ENCODE measurements around the gene OTOF.

OTOF gene

GRCh38 chr2:26465981-26466471 is 11.9 kb downstream of the OTOF start:
- no peaks in the 10 kb centered on the region for H3K79me2 ChIP-seq (ENCODE audit: low read length)
- H3K36me3 ChIP-seq (replicated peaks; ENCODE audit: insufficient read depth, low read length): no peaks in the 10 kb centered on the region
- no peaks in the 10 kb centered on the region for H3K27me3 ChIP-seq (replicated peaks; ENCODE audit: insufficient read depth, low read length)
- H3K4me1 ChIP-seq (ENCODE audit: low read length): no peaks in the 10 kb centered on the region
- no peak for DNase-seq
- H3F3A ChIP-seq (ENCODE audit: insufficient read depth, low read length): no peaks in the 10 kb centered on the region
- TF ChIP-seq EZH2phosphoT487 (IDR thresholded peaks at IDR 0.05; ENCODE audit: low read length): no peak
- no peak for TF ChIP-seq EZH2 (optimal IDR thresholded peaks at IDR 0.05; ENCODE audit: low read depth, low read length)
- no peak for TF ChIP-seq CTCF (IDR thresholded peaks at IDR 0.05; ENCODE audit: low read length)
- H3K27ac ChIP-seq (ENCODE audit: low read length): no peak overlapping the region
- H3K9me2 ChIP-seq (replicated peaks; ENCODE audit: insufficient read depth, low read length): no peaks in the 10 kb centered on the region
- H3K4me2 ChIP-seq (ENCODE audit: low read depth, low read length): no peak overlapping the region
- no peaks in the 10 kb centered on the region for H3K9me3 ChIP-seq (replicated peaks; ENCODE audit: insufficient read depth, low read length)
- no peak overlapping the region for H3K4me3 ChIP-seq (ENCODE audit: low read length)
- H4K20me1 ChIP-seq (ENCODE audit: insufficient read depth, low read length): no peaks in the 10 kb centered on the region
- H2AFZ ChIP-seq (ENCODE audit: low read length): no peak overlapping the region
- H3K9ac ChIP-seq (ENCODE audit: low read length): no peak overlapping the region

DNA sequence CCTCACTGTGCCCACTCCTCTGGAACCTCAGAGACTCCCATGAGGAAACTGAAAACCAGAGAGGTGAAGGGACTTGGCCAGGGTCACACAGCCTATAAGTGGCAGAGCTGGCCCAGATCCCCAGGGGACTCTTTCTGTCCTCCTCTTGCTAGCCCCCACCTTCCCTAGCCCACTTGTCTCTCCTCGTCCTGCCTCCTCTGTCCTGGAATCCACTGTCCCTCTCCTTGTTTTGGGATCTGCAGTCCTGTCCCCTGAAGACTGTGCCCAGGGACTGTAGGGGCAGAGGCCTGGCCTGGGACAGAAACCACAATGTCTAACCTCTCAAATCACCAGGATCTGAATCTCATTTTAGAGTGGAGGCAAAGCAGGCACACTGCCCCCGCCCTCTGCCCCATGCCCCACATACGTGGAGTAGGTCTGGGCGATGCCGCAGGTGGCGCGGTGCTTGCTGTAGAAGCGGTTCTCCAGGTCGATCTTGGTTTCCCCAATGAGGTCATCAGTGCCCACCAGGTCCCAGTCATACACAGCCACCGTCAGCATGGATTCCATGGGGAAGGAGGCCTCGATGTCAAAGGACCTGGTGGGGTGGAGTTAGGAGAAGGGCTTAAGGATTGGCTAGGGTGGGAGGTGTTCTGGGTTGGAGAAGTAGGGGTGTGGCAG is 12.5 kb downstream of the OTOF start:
- H4K20me1 ChIP-seq (ENCODE audit: insufficient read depth, low read length): no peaks in the 10 kb centered on the region
- H3K27me3 ChIP-seq (replicated peaks; ENCODE audit: insufficient read depth, low read length): no peaks in the 10 kb centered on the region
- no peak overlapping the region for H2AFZ ChIP-seq (ENCODE audit: low read length)
- H3K4me3 ChIP-seq (ENCODE audit: low read length): no peak overlapping the region
- H3K4me2 ChIP-seq (ENCODE audit: low read depth, low read length): no peak overlapping the region
- H3F3A ChIP-seq (ENCODE audit: insufficient read depth, low read length): no peaks in the 10 kb centered on the region
- H3K9ac ChIP-seq (ENCODE audit: low read length): no peak overlapping the region
- TF ChIP-seq EZH2phosphoT487 (IDR thresholded peaks at IDR 0.05; ENCODE audit: low read length): no peak
- TF ChIP-seq CTCF (IDR thresholded peaks at IDR 0.05; ENCODE audit: low read length): no peak
- TF ChIP-seq EZH2 (optimal IDR thresholded peaks at IDR 0.05; ENCODE audit: low read depth, low read length): no peak
- H3K9me3 ChIP-seq (replicated peaks; ENCODE audit: insufficient read depth, low read length): no peaks in the 10 kb centered on the region
- no peaks in the 10 kb centered on the region for H3K79me2 ChIP-seq (ENCODE audit: low read length)
- no peak for DNase-seq
- H3K27ac ChIP-seq (ENCODE audit: low read length): no peak overlapping the region
- H3K36me3 ChIP-seq (replicated peaks; ENCODE audit: insufficient read depth, low read length): no peaks in the 10 kb centered on the region
- no peaks in the 10 kb centered on the region for H3K9me2 ChIP-seq (replicated peaks; ENCODE audit: insufficient read depth, low read length)
- H3K4me1 ChIP-seq (ENCODE audit: low read length): no peaks in the 10 kb centered on the region

- no peaks in the 10 kb centered on the region for H3K4me1 ChIP-seq (ENCODE audit: low read length)
- no peaks in the 10 kb centered on the region for H3K36me3 ChIP-seq (replicated peaks; ENCODE audit: insufficient read depth, low read length)
- no peaks in the 10 kb centered on the region for H3K9me3 ChIP-seq (replicated peaks; ENCODE audit: insufficient read depth, low read length)
- no peaks in the 10 kb centered on the region for H4K20me1 ChIP-seq (ENCODE audit: insufficient read depth, low read length)
- no peak overlapping the region for H3K27ac ChIP-seq (ENCODE audit: low read length)
- H3K27me3 ChIP-seq (replicated peaks; ENCODE audit: insufficient read depth, low read length): peaks cover 6% of the 10 kb centered on the region; the same call in 1 of the 2 replicates
- no peak for DNase-seq
- H2AFZ ChIP-seq (ENCODE audit: low read length): no peak overlapping the region
- H3K79me2 ChIP-seq (ENCODE audit: low read length): no peaks in the 10 kb centered on the region
- H3K9me2 ChIP-seq (replicated peaks; ENCODE audit: insufficient read depth, low read length): no peaks in the 10 kb centered on the region
- TF ChIP-seq EZH2phosphoT487 (IDR thresholded peaks at IDR 0.05; ENCODE audit: low read length): no peak
- TF ChIP-seq EZH2 (optimal IDR thresholded peaks at IDR 0.05; ENCODE audit: low read depth, low read length): no peak
- TF ChIP-seq CTCF (IDR thresholded peaks at IDR 0.05; ENCODE audit: low read length): no peak
- no peak overlapping the region for H3K4me3 ChIP-seq (ENCODE audit: low read length)
- no peak overlapping the region for H3K9ac ChIP-seq (ENCODE audit: low read length)
- H3F3A ChIP-seq (ENCODE audit: insufficient read depth, low read length): no peaks in the 10 kb centered on the region
- no peak overlapping the region for H3K4me2 ChIP-seq (ENCODE audit: low read depth, low read length)
Measured at GRCh38 chr2:26464390-26465265, 13.3 kb downstream of the OTOF start.

Measured in MM.1S (cell line).